ENCODE measurements around the gene PRKN.

The PRKN gene

GRCh38 chr6:162222521-162222920, 505.0 kb downstream of the PRKN start:
- Histone ChIP-seq H3K36me3 (ENCODE audit: control insufficient read depth, insufficient read depth, low read length) (no peaks in the 10 kb centered on the region), H3K4me1 (ENCODE audit: control insufficient read depth, insufficient read depth, low read length) (no peaks in the 10 kb centered on the region), H3K9ac (ENCODE audit: low read length) (no peak overlapping the region), H3K9me3 (ENCODE audit: control insufficient read depth, insufficient read depth, low read depth, low read length) (no peaks in the 10 kb centered on the region), H3K27me3 (ENCODE audit: control insufficient read depth, insufficient read depth, low read length) (no peaks in the 10 kb centered on the region), H3K27ac (ENCODE audit: low read depth, low read length) (no peak overlapping the region), H3K4me3 (ENCODE audit: low read depth, low read length) (no peak overlapping the region)

DNA sequence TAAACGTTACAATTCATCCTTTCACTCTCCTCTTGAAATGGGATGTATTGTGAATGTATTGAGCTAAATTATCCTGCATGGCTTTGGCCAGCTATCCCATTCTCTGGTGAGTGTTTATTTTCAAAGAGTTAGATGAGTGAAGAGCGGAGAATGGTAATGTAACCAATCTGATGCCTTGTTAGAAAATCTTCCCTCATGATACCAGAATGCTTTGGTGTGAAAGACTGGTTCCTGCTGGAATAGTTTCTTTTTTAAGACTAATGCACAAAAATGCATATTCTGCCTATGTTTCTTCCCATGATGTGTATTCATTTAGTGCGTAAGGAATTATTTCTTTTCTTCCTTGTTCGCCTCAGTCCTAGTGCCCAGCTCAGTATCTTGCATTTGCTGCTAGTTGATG, 506.7 kb downstream of the PRKN start:
- no peaks in the 10 kb centered on the region for H3K36me3 ChIP-seq (ENCODE audit: control insufficient read depth, insufficient read depth, low read length)

DNA sequence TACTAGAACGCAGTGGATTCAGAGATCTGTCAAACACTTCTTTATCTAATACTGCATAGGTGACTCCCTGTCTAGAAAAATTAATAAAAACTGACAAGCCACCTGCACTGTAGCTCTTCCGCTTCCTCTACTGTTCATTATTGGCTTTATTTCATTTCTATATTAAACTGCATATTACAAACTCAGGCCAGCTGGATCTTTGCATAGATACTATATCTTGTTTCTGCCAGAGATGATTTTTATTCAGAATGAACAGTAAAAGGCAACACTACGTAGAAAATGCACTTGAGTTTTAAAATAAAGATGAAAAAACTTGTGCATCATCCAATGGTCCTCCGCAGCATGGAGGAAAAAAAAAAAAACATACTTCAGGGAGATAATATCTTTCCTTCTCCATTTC, 508.3 kb downstream of the PRKN start:
- Histone ChIP-seq H3K4me1 (ENCODE audit: control insufficient read depth, insufficient read depth, low read length) (no peaks in the 10 kb centered on the region), H3K4me3 (ENCODE audit: low read depth, low read length) (no peak overlapping the region), H3K27ac (ENCODE audit: low read depth, low read length) (no peak overlapping the region), H3K9ac (ENCODE audit: low read length) (no peak overlapping the region), H3K9me3 (ENCODE audit: control insufficient read depth, insufficient read depth, low read depth, low read length) (no peaks in the 10 kb centered on the region), H3K36me3 (ENCODE audit: control insufficient read depth, insufficient read depth, low read length) (no peaks in the 10 kb centered on the region), H3K27me3 (ENCODE audit: control insufficient read depth, insufficient read depth, low read length) (no peaks in the 10 kb centered on the region)

More for the DNA sequence above, 506.7 kb downstream of the PRKN start:
- Histone ChIP-seq H3K9me3 (ENCODE audit: control insufficient read depth, insufficient read depth, low read depth, low read length) (no peaks in the 10 kb centered on the region), H3K4me3 (ENCODE audit: low read depth, low read length) (no peak overlapping the region), H3K27me3 (ENCODE audit: control insufficient read depth, insufficient read depth, low read length) (no peaks in the 10 kb centered on the region), H3K4me1 (ENCODE audit: control insufficient read depth, insufficient read depth, low read length) (no peaks in the 10 kb centered on the region), H3K9ac (ENCODE audit: low read length) (no peak overlapping the region), H3K27ac (ENCODE audit: low read depth, low read length) (no peak overlapping the region)

DNA sequence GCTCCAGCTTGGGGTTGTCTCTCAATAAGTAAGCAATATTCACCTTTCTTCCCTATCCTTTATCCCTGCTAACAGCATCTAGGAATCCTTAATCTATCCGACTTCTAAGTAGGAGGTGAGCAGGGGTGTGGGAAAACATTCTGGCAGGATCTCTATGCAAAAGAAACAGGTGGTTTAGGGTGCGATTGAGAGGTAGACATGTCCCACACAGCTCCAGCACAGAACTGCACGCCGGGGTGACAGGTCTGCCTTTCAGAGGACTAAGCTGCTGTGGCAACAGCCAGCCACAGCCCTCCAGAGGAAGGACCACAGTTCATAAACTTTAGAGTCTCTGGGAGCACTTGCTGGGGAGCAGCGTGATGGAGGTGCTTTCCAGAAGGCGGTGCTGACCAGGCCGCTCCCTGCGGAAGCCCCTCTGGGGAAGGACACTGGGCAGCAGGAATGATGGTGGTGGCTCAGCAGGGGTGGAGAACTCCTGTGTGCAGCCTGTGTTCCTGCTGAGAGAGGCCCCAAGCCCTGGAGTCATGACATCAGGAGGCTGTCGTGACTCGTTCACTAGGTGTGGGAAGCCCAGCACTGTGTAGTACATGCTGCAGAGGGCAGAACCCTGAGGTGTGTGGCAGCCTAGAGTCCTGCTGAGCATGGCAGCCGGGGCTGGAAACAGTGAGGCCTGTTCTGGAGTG, 509.6 kb downstream of the PRKN start:
- H3K27me3 ChIP-seq (ENCODE audit: control insufficient read depth, insufficient read depth, low read length), result no peaks in the 10 kb centered on the region
- H3K9ac ChIP-seq (ENCODE audit: low read length), result no peak overlapping the region
- H3K4me3 ChIP-seq (ENCODE audit: low read depth, low read length), result no peak overlapping the region
- no peaks in the 10 kb centered on the region for H3K36me3 ChIP-seq (ENCODE audit: control insufficient read depth, insufficient read depth, low read length)
- no peaks in the 10 kb centered on the region for H3K4me1 ChIP-seq (ENCODE audit: control insufficient read depth, insufficient read depth, low read length)
- H3K27ac ChIP-seq (ENCODE audit: low read depth, low read length), result no peak overlapping the region
- no peaks in the 10 kb centered on the region for H3K9me3 ChIP-seq (ENCODE audit: control insufficient read depth, insufficient read depth, low read depth, low read length)

GRCh38 chr6:162217058-162217457, 510.5 kb downstream of the PRKN start:
- H3K9me3 ChIP-seq (ENCODE audit: control insufficient read depth, insufficient read depth, low read depth, low read length), result no peaks in the 10 kb centered on the region

GRCh38 chr6:162211777-162212176, 515.8 kb downstream of the PRKN start:
- H3K36me3 ChIP-seq (ENCODE audit: control insufficient read depth, insufficient read depth, low read length), result no peaks in the 10 kb centered on the region
- no peak overlapping the region for H3K9ac ChIP-seq (ENCODE audit: low read length)
- no peaks in the 10 kb centered on the region for H3K27me3 ChIP-seq (ENCODE audit: control insufficient read depth, insufficient read depth, low read length)
- H3K4me1 ChIP-seq (ENCODE audit: control insufficient read depth, insufficient read depth, low read length), result no peaks in the 10 kb centered on the region; the same call in 1 of the 2 replicates
- H3K27ac ChIP-seq (ENCODE audit: low read depth, low read length), result no peak overlapping the region
- no peaks in the 10 kb centered on the region for H3K9me3 ChIP-seq (ENCODE audit: control insufficient read depth, insufficient read depth, low read depth, low read length)
- H3K4me3 ChIP-seq (ENCODE audit: low read depth, low read length), result no peak overlapping the region

More at GRCh38 chr6:162217058-162217457, 510.5 kb downstream of the PRKN start:
- Histone ChIP-seq H3K36me3 (ENCODE audit: control insufficient read depth, insufficient read depth, low read length) (no peaks in the 10 kb centered on the region), H3K9ac (ENCODE audit: low read length) (no peak overlapping the region), H3K4me1 (ENCODE audit: control insufficient read depth, insufficient read depth, low read length) (no peaks in the 10 kb centered on the region), H3K4me3 (ENCODE audit: low read depth, low read length) (no peak overlapping the region), H3K27ac (ENCODE audit: low read depth, low read length) (no peak overlapping the region), H3K27me3 (ENCODE audit: control insufficient read depth, insufficient read depth, low read length) (no peaks in the 10 kb centered on the region)

- Histone ChIP-seq H3K36me3 (ENCODE audit: control insufficient read depth, insufficient read depth, low read length) (no peaks in the 10 kb centered on the region), H3K27ac (ENCODE audit: low read depth, low read length) (no peak overlapping the region), H3K9ac (ENCODE audit: low read length) (no peak overlapping the region), H3K9me3 (ENCODE audit: control insufficient read depth, insufficient read depth, low read depth, low read length) (no peaks in the 10 kb centered on the region), H3K4me1 (ENCODE audit: control insufficient read depth, insufficient read depth, low read length) (no peaks in the 10 kb centered on the region; the same call in 1 of the 2 replicates), H3K27me3 (ENCODE audit: control insufficient read depth, insufficient read depth, low read length) (no peaks in the 10 kb centered on the region), H3K4me3 (ENCODE audit: low read depth, low read length) (no peak overlapping the region)
Observed at GRCh38 chr6:162211022-162211421, 516.5 kb downstream of the PRKN start.

- Histone ChIP-seq H3K27me3 (ENCODE audit: control insufficient read depth, insufficient read depth, low read length) (no peaks in the 10 kb centered on the region), H3K9ac (ENCODE audit: low read length) (no peak overlapping the region), H3K36me3 (ENCODE audit: control insufficient read depth, insufficient read depth, low read length) (no peaks in the 10 kb centered on the region), H3K4me3 (ENCODE audit: low read depth, low read length) (no peak overlapping the region), H3K9me3 (ENCODE audit: control insufficient read depth, insufficient read depth, low read depth, low read length) (no peaks in the 10 kb centered on the region), H3K4me1 (ENCODE audit: control insufficient read depth, insufficient read depth, low read length) (peaks cover 4% of the 10 kb centered on the region; the same call in 1 of the 2 replicates), H3K27ac (ENCODE audit: low read depth, low read length) (no peak overlapping the region)
Observed at GRCh38 chr6:162203287-162203686, 524.3 kb downstream of the PRKN start.

DNA sequence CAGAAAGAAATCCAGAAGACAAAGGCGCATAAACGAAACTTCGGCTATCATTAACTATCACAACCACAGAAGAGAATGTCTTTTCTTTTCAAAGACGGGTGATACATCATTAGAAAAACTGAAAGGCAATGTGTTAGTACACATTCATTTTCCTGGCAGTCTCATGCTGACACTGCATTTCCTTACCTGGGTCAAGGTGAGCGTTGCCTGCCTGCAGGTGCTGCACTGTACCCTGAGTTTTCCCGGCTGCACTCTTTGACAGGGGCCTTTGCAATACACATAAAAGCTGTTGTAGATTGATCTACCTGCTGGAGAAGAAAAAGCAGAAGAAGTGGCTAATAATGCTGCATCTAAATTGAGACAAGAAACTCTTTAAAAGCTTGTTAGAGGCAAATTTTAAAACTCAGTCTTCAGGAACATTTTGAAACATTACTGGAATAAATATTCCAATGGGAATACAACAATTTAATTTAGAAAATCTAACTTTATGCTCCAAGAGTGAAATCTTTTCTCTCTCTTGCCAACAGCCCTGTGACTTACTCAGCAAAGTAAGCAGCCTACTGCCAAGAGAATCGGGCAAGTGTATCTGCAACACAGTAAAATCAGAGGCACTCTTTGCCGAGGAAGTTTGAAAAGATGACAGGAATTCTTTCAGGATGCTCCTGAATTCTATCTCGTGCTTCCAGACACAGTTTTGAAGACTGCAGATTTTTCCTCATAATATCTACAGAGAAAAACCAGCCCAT, 526.4 kb downstream of the PRKN start:
- Histone ChIP-seq H3K9me3 (ENCODE audit: control insufficient read depth, insufficient read depth, low read depth, low read length) (no peaks in the 10 kb centered on the region), H3K27ac (ENCODE audit: low read depth, low read length) (no peak overlapping the region), H3K36me3 (ENCODE audit: control insufficient read depth, insufficient read depth, low read length) (no peaks in the 10 kb centered on the region), H3K4me1 (ENCODE audit: control insufficient read depth, insufficient read depth, low read length) (peaks cover 9% of the 10 kb centered on the region), H3K9ac (ENCODE audit: low read length) (no peak overlapping the region), H3K4me3 (ENCODE audit: low read depth, low read length) (no peak overlapping the region), H3K27me3 (ENCODE audit: control insufficient read depth, insufficient read depth, low read length) (no peaks in the 10 kb centered on the region)

- H3K27ac ChIP-seq (ENCODE audit: low read depth, low read length), result no peak overlapping the region
- H3K9ac ChIP-seq (ENCODE audit: low read length), result no peak overlapping the region
- no peak overlapping the region for H3K4me3 ChIP-seq (ENCODE audit: low read depth, low read length)
- no peaks in the 10 kb centered on the region for H3K9me3 ChIP-seq (ENCODE audit: control insufficient read depth, insufficient read depth, low read depth, low read length)
- peaks cover 9% of the 10 kb centered on the region for H3K4me1 ChIP-seq (ENCODE audit: control insufficient read depth, insufficient read depth, low read length)
- no peaks in the 10 kb centered on the region for H3K36me3 ChIP-seq (ENCODE audit: control insufficient read depth, insufficient read depth, low read length)
- no peaks in the 10 kb centered on the region for H3K27me3 ChIP-seq (ENCODE audit: control insufficient read depth, insufficient read depth, low read length)
Observed at GRCh38 chr6:162200041-162200440, 527.5 kb downstream of the PRKN start.

- Histone ChIP-seq H3K27me3 (ENCODE audit: control insufficient read depth, insufficient read depth, low read length) (no peaks in the 10 kb centered on the region), H3K4me3 (ENCODE audit: low read depth, low read length) (no peak overlapping the region), H3K4me1 (ENCODE audit: control insufficient read depth, insufficient read depth, low read length) (peaks cover 9% of the 10 kb centered on the region), H3K9ac (ENCODE audit: low read length) (no peak overlapping the region), H3K9me3 (ENCODE audit: control insufficient read depth, insufficient read depth, low read depth, low read length) (no peaks in the 10 kb centered on the region), H3K36me3 (ENCODE audit: control insufficient read depth, insufficient read depth, low read length) (no peaks in the 10 kb centered on the region), H3K27ac (ENCODE audit: low read depth, low read length) (no peak overlapping the region)
Observed at GRCh38 chr6:162198925-162199324, 528.6 kb downstream of the PRKN start.

All from HUES6 (cell line).